Fibroblast of peridontal ligament (primary cell): ENCODE measurements around the gene SPDYE6.
"Not testable (repeated sequence)": the region's sequence is repeated elsewhere in the genome, so short reads cannot be mapped to it uniquely, and the experiment has no call there.

Experiments used
- DNase-seq: peaks from one replicate; pipeline ENCODE4 v3.0.0-alpha.2; 2010; ENCODE audit errors: extremely low read depth

The SPDYE6 gene, protein sequence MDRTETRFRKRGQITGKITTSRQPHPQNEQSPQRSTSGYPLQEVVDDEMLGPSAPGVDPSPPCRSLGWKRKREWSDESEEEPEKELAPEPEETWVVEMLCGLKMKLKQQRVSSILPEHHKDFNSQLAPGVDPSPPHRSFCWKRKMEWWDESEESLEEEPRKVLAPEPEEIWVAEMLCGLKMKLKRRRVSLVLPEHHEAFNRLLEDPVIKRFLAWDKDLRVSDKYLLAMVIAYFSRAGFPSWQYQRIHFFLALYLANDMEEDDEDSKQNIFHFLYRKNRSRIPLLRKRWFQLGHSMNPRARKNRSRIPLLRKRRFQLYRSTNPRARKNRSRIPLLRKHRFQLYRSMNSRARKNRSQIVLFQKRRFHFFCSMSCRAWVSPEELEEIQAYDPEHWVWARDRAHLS

DNA sequence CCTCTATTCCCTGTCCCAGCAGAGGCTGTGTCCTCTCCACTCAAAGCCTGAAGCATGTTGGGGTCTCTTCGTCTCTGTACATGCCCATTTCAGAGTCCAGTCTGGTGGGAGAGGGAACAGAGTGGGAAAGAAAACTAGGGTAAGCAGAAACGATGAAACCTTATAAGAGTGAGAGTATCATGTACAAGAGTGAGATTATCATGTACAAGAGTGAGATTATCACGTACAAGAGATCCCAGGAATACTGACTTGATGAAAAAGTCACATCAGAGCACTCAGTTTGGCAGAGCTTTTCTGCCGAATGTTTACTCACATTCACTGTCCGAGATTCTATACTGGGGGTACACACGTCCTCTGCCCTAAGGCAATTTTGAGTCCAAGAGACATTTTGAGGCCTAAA is at the start of gene SPDYE6:
SPDYE6 (minus strand) TSS at position 101 of the 400 bp plus-strand sequence. CDS start 421 bp downstream, outside the sequence.
- not testable (repeated sequence) for DNase-seq

DNA sequence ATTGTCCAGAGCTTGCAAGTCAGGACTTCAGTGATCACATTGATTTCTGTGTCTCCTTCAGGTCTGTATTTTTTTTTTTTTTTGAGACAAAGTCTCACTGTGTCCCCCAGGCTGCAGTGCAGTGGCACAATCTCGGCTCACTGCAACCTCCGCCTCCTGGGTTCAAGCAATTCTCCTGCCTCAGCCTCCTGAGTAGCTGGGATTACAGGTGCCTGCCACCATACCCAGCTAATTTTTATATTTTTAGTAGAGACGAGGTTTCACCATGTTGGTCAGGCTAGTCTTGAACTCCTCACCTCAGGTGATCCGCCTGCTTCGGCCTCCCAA is 48.6 kb upstream of the SPDYE6 start:
- not testable (repeated sequence) for DNase-seq

DNA sequence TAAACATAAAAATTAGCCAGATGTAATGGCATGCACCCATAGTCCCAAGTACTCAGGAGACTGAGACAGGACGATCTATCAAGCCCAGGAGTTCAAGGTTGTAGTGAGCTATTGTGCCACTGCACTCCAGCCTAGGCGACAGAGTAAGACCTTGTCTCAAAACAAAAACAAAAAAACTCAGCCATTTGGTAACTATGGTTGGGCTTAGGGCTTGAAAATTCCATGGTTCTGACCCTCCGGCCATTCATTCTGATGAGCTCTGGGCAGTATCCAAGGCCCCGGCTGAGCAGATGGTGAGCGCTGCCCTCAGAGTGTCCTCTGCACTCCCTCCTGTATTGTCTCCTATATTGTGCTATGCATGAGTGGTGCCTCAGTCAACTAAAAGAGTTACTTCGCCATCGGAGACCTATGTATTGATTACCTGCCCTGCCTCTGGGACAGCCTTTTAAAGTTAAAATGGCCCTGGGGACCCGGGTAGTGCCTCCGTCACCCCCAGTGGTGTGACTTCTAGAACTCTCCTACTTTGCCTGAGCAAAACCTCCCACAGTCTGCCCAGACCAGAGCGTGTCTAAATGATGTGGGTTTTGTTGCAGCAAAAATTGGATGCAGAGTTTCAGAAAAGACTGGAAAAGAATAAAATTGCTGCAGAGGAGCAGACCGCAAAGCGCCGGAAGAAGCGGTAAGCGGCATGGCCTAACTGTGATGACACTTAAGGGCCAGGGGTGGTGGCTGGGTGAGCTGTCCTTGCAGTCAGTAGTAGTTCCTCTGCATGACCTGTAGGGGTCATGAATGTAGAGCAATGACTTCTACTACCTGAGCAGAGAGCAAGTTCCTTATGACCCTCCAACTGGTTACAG is 48.0 kb upstream of the SPDYE6 start:
- DNase-seq: peak; percentile 44

DNA sequence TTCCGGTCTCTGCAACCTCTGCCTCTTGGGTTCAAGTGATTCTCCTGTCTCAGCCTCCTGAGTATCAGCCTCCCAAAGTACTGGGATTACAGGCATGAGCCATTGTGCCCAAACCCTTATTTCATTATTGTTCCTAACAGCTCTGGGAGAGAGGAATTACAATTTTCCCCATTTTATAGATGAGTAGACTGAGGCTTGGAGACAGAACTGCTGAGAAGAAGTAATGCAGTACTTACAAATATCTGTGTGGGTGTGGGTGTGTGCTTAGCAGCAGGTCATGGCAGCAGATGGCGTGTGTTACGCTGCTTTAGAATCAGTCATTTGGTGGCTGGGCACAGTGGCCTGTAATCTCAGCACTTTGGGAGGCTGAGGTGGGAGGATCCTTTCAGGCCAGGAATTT is 47.3 kb upstream of the SPDYE6 start:
- DNase-seq: no peak

DNA sequence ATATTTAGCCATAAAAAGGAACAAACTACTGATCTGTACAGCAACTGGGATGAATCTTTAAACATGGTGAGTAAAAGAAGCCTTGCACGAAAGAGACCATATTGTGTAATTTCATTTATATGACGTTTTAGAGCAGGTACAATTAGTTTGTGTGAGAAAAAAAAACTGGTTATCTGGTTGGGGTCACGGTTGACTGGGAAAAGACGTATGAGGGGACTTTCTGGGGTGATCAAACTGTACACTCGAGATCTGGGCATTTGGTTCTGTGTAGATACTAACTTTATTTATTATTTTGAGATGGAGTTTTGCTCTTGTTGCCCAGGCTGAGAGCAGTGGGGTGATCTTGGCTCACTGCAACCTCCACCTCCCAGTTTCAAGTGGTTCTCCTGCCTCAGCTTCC is 44.1 kb upstream of the SPDYE6 start:
- no peak for DNase-seq

DNA sequence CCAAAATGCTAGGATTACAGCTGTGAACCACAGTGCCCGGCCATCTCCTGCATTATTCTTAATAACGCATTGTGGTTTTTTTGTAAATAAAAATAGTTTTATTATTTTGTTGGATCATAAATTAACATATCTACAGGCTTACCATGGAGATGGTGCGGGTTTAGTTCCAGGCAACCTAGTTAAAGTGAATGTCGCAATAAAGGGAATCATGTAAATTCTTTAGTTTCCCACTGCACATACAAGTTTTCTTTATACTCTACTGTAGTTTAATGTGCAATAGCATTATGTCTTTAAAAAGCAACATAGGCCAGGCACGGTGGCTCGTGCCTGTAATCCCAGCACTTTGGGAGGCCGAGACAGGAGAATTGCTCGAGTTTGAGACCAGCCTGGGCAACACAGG is 42.3 kb upstream of the SPDYE6 start:
- no peak for DNase-seq

DNA sequence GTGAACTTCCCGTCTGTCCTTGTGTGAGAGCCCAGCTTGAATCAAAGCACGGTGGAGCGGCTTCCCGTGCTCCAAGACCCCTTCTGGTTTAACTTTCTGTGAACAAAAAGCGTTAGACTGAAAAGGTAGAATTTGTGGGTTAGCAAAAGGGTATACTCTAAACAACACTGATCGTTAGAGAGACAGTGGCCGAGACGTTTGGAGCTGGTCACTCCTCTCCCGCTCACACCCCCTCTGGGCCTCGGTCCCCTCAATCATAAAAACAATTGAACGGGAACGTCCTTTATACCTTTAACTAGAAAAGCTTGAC is 40.4 kb upstream of the SPDYE6 start:
- DNase-seq: no peak

DNA sequence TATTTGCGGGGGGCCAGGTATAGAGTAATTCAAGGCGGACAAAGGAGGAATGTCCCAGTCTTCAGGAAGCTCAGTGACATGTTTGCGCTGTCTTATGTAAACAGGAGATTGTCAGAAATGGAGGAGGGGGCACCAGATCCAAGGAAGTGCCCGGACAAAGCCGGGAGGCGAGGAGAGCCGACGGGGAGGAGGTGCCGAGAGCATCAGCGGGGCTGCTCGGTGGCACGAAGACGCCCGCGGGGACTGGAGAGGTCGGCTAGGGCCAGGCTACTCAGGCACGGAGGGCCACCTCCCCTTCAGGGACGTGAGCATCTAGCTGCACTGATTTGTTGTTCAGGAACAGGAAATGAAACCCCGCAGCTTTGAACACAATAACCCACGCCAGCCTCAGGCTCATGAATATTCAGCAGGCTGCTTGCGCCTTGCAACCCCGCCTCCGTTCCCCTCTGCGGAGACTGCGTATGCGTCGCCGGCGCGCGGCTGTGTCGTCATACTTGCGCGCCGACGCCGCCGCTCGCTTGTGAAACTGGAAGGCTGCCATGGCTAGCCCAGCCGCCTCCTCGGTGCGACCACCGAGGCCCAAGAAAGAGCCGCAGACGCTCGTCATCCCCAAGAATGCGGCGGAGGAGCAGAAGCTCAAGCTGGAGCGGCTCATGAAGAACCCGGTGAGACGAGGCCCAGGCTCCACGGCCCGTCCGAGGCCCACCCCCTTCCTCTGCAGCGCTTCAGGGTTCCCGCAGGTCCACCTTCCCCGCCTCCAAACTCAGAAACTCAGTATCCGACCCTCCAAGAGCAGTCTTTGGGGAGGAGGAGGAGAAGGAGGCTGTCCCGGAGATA is 39.8 kb upstream of the SPDYE6 start, which contains the start of gene PRKRIP1:
PRKRIP1 (plus strand) TSS at position 491 of the 837 bp plus-strand sequence; CDS start at position 540, 49 bp downstream.
- DNase-seq: peak; percentile 90

DNA sequence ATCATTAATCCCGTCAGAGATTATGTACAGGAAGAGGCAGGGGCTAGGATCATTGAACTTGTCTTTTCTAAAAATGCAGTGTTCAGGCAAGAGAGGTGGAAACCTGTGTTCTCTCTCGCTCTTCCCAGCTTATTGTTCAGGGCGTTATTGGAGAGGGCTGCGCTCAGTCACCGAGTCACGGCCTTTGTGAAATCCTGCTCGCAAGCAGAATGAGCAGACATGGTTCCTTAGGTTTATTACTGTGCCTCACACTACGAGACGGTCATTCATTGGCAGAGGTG is 39.3 kb upstream of the SPDYE6 start:
- no peak for DNase-seq

DNA sequence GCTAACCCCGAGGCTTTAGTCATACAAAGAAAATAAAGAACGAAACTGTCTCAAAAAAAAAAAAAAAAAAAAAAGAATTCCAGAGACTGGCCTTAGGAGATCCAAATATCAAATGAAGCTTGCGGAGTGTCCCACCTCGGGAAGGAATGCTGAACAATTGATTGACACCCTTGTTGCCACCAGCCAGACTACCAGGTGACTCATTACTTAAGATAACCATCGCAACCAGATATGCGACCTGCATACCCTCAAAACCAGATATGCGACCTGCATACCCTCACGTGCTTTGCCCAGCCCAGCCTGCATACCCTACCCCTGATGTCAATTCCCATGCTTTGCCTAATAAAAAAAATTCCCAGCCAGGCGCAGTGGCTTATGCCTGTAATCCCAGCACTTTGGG is 37.2 kb upstream of the SPDYE6 start:
- DNase-seq: no peak

DNA sequence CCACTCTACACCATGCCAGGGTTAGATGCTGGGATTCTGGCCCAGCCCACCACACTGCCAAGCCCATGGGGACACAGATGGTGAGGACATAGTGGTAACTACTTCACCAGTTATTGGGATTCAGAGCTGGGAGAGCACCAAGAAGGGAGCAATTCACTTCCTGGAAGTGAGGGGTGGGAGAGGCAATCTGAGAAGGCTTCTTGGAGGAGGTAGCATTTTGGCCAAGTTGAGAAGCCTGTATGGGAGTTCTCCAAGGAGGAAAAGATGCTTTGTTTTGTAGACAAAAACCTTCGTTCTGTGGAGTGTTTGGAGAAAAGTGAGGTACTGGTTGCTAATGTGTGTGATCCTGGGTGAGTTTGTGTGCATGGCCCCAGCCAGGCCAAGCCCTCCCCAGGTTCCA is 36.1 kb upstream of the SPDYE6 start:
- DNase-seq: no peak

DNA sequence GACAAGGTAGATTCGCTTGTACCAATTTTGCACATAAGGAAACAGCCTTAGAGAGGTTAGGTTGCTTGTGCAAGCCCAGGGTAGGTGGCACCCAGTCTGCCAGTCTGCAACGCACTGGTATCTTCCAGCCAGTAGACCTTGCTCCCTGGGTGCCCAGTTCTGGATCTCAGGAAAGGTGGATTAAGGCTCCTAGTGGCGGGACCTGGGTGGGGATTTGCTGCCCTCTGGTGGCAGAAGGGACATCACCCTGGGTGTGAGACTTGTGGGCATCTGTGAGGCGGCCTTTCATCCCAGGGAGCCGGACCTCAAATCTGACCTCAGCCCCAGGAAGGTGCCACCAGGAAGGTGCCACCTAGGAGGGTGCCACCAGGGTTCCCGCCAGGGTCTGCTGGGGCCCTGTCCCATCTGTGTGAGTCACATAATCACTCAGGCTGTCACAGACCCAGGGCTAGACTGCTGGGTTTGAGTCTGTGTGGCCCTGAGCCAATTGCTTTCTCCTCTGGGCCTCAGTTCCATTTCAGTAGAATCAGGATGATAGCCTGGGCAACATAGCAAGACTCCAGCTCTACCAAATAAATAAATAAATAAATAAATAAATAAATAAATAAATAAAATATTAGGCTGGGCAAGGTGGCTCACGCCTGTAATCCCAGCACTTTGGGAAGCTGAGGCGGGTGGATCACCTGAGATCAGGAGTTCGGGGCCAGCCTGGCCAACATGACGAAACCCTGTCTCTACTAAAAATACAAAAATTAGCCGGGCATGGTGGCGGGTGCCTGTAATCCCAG is 34.6 kb upstream of the SPDYE6 start:
- peak; percentile 71 for DNase-seq

DNA sequence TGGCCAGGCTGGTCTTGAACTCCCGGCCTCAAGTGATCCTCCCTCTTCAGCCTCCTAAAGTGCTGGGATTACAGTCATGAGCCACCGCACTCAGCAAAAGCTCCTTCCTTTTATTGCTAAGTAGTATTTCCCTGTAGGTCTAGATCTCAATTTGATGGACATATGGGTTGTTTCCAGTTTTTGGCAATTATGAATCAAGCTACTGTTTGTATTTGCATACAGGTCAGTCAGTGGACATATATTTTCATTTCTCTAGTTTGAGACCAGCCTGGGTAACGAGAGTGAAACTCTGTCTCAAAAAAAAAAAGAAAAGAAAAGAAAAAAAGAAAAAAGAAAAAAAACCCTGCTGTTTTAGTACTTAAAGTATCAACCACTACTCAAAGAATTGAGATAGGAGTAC is 33.6 kb upstream of the SPDYE6 start:
- DNase-seq: no peak

DNA sequence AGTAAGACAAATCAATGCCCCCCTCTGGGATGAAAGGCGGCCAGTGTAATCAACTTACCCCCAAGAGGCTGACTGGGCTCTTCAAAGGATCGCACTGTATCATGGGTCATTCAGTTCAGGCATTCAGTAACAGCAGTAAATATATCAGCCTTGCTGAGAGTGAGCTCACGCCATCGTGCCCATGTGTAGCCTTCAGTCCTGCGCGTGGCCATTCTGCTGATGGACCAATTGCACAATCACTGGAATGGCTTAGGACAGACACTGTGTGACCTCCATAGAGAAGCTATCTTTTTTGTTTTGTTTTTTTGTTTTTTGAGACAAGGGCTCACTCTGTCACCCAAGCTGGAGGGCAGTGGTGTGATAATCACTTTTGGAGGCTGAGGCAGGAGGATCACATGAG is 30.8 kb upstream of the SPDYE6 start:
- no peak for DNase-seq

DNA sequence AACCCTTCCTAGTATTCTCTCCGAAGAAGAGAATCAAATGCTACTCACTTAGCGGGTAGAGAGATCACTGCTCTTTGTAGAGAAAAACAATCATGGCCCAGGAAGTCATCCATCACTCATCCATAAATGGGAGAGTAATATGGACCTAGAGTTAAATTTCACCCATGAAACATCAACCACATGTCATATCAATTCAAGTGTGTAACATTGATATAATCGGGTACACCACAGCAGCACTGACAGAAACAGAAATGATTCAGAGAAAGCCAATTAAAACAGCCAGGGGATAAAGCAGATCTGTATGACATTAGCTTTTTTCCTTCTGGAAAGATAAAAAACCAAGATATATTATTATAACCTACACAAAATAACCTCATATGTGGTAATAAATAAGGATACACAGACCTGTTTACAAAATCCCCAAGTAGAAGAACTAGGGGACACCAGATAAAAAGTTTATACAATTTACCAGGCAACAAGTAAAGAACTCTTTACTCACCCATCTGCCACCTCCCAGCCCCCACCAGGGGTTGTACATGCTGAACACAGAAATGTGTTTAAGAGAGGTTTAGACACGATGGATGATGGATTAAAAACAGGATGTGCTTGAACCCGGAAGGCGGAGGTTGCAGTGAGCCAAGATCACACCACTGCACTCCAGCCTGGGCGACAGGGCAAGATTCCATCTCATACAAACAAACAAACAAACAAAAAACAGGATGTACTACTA is 25.6 kb upstream of the SPDYE6 start:
- not testable (repeated sequence) for DNase-seq

DNA sequence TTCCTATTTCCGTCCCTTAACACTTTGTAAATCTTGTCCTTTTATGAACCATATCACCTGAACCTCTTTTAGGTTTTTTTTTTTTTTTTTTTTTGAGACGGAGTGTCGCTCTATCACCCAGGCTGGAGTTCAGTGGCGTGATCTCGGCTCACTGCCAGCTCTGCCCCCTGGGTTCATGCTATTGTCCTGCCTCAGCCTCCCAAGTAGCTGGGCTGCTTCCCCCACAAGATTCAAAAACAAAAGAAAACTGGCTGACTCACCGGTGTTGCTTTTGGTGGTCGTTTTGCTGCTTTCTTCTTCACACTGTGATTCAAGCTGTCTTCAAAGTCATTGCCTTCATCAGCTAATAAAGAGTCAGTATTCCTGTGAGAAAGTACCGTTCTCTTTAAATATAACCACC is 24.6 kb upstream of the SPDYE6 start:
- not testable (repeated sequence) for DNase-seq

DNA sequence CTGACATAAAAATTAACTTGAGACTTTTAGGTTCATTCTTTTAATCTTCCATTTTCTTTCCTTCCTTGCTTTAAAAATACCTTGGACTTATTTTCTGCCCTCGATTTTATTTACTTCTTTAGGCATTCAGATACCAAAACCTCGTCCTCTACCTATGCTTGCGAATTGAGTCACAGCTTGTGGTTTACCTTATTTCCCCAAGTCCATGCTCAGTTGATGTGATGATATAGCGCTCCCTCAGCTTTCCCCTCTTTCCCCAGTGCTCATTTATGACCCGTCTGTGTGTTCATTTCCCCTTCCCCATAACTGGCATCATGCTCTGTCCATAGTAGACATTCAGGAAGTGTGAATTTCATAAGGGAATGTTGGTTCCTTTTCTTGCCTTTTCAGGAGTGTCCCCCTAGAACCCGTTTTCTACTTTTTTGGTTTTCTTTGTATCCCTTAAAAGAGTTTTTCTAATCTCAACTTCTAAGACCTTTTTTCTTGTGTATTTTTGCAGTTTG is 20.8 kb upstream of the SPDYE6 start:
- DNase-seq: no peak

DNA sequence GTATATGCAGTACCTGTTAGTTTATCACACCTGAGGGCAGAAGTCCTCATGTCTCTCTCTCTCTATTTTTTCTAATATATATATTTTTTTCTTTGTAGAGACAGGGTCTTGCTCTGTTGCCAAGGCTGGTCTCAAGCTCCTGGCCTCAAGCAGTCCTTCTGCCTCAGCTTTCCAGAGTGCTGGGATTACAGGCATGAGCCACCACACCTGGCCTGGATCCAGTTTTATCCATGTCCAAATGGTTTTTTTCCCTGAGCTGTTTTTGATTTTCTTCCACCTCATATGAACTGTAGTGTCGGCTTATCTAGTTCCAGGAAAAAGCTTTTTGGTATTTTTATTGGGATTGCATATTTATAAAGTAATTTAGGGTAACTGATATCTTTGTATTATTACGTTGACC is 16.6 kb upstream of the SPDYE6 start:
- not testable (repeated sequence) for DNase-seq

DNA sequence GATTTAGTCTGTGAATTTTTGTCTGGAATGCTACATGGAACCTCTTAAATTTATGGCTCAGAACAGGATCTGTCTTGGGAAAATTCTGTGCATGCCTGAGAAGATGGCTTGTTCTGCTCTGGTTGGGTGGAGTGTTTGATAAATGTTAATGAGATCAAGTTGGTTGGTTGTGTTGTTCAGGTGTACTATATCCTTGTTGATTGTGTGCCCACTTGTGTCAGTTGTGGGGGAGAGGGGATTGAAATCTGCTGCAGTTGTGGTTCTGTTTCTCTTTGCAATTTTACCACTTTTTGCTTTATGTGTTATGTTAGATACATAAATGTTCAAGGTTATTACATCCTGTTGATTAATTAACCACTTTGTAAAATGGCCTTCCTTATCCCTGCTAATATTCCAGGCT is 13.8 kb upstream of the SPDYE6 start:
- not testable (repeated sequence) for DNase-seq

DNA sequence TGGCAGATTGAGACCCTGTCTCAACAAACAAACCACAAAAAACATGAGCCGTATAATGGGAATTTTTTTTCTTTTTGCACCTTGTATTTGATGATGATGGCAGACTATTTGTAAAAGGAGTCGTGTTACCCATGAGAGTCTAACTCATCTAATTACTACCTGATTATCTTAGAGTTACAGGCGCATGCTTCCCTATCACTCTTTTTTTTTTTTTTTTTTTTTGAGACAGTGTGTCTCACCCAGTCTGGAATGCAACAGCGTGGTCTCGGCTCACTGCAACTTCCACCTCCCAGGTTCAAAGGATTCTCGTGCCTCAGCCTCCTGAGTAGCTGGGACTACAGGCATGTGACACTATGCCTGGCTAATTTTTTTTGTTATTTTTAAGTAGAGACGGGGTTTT is 9.1 kb upstream of the SPDYE6 start:
- not testable (repeated sequence) for DNase-seq

DNA sequence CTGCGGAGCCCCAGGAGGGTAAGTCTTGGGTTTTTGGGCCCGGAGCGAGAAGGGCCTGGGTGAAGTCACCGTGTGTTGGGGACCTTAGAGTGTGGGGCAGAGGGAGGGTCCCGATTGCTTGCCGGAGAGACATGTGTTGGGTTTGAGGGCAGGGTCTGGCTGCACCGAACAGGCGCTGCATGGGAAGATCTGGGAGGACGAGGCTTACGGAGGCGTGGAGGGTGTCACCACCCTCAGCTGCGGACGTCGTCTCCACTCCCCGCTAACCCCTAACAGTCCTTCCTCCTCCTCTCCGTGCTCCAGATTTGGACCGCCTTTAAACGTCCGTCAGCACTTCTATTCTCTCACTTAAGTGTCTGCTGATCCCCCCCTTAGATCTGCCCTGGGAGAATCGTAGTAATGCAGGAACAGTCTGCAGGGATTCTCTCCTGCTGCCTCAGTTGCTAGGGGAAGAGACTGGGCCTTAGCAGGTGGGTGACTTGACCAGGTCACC is 8.2 kb upstream of the SPDYE6 start:
- not testable (repeated sequence) for DNase-seq
